Brain pericyte (primary cell): ENCODE results near the gene NR2F6.
"Not testable (repeated sequence)": the region's sequence is repeated elsewhere in the genome, so short reads cannot be mapped to it uniquely, and the experiment has no call there.

Experiments
- DNase-seq: peaks from one replicate; pipeline ENCODE4 v3.0.0-alpha.2; 2012; ENCODE audit warnings: low read depth, low spot score

NR2F6 gene

DNA sequence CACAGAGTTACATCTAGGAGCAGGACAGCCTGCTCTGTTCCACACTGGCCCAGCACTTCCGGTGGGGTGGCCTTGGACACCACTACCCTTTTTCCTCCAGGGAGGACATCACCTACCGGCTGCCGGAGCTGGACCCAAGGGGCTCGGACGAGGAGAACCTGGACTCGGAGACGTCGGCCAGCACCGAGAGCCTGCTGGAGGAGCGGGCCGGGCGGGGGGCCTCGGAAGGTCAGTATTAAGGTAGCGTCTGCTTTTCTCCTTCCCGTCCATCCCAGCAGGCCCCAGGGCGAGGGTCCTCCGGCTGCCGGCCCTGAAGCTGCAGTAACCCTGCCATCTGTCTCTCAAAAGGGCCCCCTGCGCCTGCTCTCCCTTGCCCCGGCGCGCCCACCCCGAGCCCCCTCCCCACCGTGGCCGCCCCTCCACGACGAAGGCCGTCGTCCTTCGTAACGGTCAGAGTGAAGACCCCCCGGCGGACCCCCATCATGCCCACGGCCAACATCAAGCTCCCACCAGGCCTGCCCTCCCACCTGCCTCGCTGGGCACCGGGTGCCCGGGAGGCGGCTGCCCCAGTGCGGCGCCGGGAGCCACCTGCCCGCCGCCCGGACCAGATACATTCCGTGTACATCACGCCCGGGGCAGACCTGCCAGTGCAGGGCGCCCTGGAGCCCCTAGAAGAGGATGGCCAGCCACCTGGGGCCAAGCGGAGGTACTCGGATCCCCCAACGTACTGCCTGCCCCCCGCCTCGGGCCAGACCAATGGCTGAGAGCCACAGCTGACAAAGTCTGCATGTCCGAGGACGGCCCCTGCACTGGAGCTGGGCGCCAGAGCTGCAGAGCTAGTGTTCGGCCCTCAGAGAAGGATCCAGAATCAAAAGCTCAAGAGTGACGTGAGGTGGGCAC is 33.9 kb downstream of the NR2F6 start:
- DNase-seq: no peak

DNA sequence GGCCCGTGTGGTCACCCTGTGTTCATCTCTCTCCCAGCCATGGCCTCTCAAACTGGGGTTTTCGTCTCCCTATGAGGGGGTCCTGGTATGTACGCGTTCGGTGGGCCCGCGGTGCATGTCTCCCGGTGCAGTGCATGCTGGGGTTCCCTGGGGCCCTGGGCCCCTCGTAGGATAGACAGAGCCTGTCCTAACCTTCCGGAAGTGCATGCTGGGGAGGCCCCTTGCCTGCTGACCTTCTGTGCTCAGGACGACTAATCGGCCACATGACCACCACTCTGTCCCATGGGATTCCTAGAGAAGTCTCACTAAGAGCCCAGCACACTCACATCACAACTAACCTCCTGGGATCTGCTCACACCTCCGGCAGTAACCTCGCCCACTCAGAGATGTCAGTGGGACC is 35.4 kb downstream of the NR2F6 start:
- DNase-seq: no peak

DNA sequence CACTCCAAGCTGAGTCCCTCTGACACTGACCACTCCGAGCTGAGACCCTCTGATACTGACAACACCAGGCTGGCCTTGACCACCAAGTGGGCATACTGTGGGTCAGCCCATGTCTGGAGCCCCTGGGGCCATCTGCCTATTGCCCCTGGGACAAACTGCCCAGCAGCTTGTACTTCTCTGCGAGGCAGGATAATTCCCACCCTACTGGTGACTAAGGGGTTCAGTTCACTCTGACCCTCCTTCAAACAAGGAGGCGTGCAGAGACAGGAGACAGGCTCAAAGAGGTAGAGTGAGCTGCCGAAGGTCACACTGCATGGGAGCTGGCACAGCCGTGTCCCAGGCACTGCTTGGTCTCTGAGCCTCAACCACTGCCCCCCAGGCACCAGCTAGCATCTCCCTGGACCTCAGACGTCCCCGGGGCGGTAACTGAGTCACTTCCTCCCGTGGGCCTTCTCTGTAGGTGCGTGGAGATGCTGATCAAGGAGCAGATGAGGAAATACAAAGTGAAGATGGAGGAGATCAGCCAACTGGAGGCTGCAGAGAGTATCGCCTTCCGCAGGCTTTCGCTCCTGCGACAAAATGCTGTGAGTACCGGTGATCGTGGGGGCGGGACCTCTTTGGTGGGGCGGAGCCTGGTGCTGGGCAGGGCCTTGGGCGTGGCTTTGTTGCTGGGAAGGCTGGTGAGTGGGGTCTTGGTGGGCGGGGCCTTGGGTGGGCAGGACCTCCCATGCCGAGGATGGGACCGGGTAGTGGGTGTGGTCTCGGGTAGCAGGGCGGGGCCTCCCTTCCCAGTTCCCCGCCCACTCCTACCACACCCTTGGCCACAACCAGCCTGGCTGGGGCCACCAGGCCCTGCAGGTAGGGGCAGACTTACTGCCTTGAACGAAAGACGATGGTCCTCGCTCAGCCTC is 36.3 kb downstream of the NR2F6 start:
- DNase-seq: no peak

GRCh38 chr19:17206736-17207581 is 38.8 kb downstream of the NR2F6 start:
- no peak for DNase-seq

DNA sequence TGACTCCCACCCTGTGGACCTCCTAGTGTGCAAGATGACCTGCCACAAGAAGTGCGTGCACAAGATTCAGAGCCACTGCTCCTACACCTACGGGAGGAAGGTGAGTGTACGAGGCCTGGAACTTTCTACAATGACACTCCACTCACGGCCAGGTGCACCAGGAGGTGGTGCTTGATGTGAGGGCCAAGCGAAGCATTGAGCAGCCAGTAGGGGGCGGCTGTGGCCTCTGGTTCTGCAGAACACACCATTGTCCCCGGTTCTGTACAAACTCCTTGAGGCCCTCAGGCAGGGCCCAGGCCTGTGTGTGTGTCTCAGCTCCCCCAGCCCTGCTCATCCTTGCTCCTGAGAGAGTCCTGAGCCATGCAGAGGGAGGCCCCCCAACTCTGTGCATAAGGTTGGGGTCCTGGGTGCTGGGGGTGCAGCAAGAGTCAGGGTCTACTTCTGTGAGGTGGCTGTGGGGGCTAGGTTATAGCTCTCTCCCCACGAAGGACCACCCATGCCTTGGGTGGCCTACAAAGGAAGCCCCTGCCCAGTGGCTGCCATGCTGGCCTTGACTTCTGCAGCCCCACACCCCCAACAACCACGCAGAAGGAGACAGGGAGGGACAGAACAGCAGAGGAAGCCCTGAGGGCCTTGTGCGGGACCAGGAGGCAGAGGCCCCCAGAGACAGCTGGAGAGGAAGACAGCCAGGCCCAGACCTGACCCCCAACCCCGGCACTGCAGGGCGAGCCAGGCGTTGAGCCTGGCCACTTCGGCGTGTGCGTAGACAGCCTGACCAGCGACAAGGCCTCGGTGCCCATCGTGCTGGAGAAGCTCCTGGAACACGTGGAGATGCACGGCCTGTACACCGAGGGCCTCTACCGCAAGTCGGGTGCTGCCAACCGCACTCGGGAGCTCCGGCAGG is 40.2 kb downstream of the NR2F6 start:
- DNase-seq: no peak

GRCh38 chr19:17202713-17203112 is 43.0 kb downstream of the NR2F6 start:
- no peak for DNase-seq

DNA sequence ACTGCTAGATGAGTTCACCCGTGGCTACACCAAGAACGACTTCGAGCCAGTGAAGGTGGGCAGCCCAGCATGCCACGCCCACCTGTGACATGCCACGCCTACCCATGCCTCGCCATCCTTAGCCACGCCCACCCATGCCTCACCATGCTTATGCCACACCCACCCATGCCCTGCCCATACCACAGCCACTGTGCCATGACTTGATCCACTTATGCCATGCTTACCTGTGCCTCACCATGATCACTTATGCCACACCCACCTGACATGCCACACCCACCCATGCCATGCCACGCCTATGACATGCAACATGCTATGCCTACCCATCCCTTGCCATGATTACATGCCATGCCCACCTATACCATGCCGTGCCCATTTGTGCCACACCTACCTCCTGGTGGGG is 43.5 kb downstream of the NR2F6 start:
- no peak for DNase-seq

- no peak for DNase-seq
Measured at GRCh38 chr19:17200408-17201079, 45.2 kb downstream of the NR2F6 start.

DNA sequence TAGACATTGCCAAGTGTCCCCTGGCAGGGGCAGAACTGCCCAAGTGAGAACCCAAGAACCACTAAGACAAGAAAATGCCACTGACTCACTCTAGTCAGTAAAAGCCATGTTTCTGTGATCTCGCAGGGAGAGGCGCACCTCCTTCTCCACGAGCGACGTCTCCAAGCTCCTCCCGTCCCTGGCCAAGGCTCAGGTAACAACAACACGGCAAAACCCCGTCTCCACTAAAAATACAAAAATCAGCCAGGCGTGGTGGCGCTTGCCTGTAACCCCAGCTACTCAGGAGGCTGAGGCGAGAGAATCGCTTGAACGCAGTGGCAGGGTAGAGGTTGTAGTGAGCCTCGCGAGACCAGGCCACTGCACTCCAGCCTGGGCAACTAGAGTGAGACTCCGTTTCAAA is 48.1 kb downstream of the NR2F6 start:
- no peak for DNase-seq

DNA sequence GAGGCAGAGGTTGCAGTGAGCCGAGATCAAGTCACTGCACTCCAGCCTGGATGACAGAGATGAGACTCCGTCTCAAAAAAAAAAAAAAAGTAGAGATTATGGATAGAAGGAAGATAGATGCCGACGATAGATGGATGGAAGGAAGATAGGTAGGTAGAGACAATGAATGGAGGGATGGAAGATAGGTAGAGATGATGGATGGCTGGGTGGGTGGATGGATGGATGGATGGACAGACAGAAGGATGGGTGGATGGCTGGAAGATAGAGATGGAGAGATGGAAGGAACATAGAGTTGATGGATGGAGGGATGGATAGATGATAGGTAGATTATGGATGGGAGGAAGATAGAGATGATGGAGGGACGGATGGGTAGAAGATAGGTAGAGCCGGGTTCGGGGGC is 49.1 kb downstream of the NR2F6 start:
- no peak for DNase-seq

- DNase-seq: no peak
Measured at GRCh38 chr19:17195106-17195505, 50.6 kb downstream of the NR2F6 start.

DNA sequence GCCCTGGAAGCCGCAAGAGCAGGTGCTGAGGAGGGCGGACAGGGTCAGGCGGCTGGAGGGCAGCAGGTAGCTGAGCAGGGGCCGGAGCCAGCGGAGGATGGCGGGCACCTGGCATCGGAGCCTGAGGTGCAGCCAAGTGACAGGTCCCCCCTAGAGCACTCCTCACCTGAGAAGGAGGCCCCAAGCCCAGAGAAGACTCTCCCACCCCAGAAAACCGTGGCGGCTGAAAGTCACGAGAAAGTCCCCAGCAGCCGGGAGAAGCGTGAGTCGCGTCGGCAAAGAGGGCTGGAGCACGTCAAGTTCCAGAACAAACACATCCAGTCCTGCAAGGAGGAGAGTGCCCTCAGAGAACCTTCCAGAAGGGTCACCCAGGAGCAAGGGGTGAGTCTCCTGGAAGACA is 51.1 kb downstream of the NR2F6 start:
- no peak for DNase-seq

DNA sequence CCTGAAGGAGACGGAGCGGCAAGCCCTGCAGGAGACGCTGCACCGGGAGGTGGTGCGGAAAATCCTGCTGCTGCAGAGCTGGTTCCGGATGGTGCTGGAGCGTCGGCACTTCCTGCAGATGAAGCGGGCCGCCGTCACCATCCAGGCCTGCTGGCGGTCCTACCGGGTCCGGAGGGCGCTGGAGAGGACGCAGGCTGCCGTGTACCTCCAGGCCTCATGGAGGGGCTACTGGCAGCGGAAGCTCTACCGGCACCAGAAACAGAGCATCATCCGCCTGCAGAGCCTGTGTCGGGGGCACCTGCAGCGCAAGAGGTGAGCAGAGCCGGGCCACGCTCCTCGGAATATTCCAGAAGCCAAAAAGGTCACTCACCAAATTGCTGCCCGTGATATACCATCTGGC is 53.0 kb downstream of the NR2F6 start:
- DNase-seq: no peak

- not testable (repeated sequence) for DNase-seq
Measured at GRCh38 chr19:17191736-17192135, 54.0 kb downstream of the NR2F6 start.

GRCh38 chr19:17185590-17185989 is 60.1 kb downstream of the NR2F6 start:
- no peak for DNase-seq

- DNase-seq: no peak
Measured at GRCh38 chr19:17184371-17184841, 61.3 kb downstream of the NR2F6 start.

GRCh38 chr19:17183858-17184321 is 61.8 kb downstream of the NR2F6 start:
- no peak for DNase-seq

DNA sequence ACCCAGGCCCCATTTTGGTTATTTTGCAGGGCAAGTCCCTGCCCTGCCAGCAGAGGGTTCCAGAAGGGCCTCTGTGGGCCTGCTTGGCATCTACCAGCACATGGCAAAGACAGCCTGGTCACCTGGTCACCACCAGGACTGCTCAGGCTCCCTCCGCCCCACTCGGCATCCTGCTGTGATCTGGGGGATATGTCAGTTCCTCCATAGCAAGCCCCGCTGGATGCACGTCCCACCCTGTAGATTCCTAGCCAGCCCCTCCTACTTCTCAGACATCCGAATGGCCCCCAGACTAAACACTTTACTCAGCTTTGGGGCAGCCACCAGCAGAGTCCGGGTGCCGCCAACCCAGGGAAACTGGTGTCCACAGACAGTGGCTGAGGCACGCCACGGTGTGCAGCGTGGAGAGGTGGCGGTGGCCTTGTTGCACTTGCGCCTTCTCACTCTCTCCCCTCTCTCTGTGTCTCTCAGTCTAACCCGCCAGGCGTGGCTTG is 62.4 kb downstream of the NR2F6 start:
- DNase-seq: no peak
